SK-N-SH treated with all-trans-retinoic acid at 6 μM for 48 hours (cell line): ENCODE data around the gene SRGAP1.

Experiments used
- ARNTL ChIP-seq: fragments of 450-650 bp; formaldehyde crosslinking; IDR thresholded peaks from 2 replicates; pipeline ENCODE4 v1.5.0; 2020; ENCODE audit warnings: low read depth, mild to moderate bottlenecking, moderate library complexity, borderline replicate concordance
- ZFP3 ChIP-seq: fragments of 250-450 bp; sonication (Bioruptor Pico); IDR thresholded peaks from 2 replicates; pipeline ENCODE4 v1.5.0; 2020; ENCODE audit warnings: mild to moderate bottlenecking, moderate library complexity

DNA sequence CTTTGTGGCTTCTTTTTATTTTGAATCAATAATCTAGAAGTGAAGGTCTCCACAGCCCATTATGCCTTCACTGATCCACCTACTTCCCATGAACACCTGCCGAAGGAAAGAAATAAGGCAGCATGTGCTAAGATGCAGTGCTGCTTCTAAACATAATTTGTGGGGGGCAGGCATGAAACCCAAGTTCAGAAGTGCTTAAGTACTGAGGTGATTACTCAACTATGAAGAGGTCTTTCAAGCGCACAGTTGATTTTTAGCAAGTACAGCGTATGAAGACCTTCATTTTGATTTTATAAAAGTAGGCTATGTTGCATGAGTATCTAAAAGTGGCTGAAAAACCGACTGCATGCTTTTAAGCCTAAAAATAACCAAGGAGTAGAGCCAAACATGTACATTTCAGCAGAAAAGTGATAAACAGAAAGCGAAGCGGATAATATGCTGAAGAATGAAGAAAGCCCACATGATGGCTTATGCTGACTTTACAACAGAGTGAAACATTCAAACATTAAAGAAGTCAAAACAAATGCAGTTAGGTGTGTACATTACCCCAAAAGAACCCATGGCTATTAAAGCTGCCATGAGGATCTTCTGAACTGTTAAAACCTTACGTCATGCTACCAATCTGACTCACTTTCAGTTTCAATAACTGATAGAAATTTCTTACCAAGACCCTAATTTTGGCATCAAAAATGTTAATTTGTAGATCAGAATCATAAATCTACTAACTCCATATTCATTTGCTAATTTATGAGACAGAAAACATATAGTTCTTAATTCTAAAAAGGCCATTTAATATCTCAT lies 348.3 kb downstream of the SRGAP1 start:
- TF ChIP-seq ARNTL (CRISPR knock-in tag) (no peak), ZFP3 (CRISPR knock-in tag) (no peak)
